Right lobe of liver (tissue), 6 donors: ENCODE results near the gene QPCT. TPM values are rescaled to one million over a fixed set of nuclear protein-coding genes. Genes with fewer than 3 reads are reported as not detected.

Experiments used
- ATAC-seq, 4 donors: fragments of 200-7000 bp; cut with Tn5 transposase; one replicate each; pipeline ENCODE4 v1.9.1; 2020; ENCODE audit warnings: mild to moderate bottlenecking in 4 of 4, moderate library complexity in 4 of 4
- DNase-seq, 3 donors: peaks; one replicate each; pipeline ENCODE4 v3.0.0-alpha.2; 2020
- H3K27ac ChIP-seq, 3 donors: fragments of 200-600 bp; one replicate each; pipeline ENCODE4 v1.8.0; 2022
- H3K27me3 ChIP-seq, 2 donors: fragments of 200-600 bp; one replicate each; pipeline ENCODE4 v1.8.0; 2022
- H3K36me3 ChIP-seq, 4 donors: fragments of 200-600 bp; sonication (generic) in 1 of 4; one replicate each; pipeline versions ENCODE4 v1.5.1 to v1.8.0; 2017 to 2022; ENCODE audit warnings: control low read depth in 1 of 4
- H3K4me1 ChIP-seq, 4 donors: fragments of 200-600 bp; sonication (generic) in 1 of 4; one replicate each; pipeline versions ENCODE4 v1.5.1 to v1.8.0; 2017 to 2022; ENCODE audit warnings: control low read depth in 1 of 4
- H3K4me3 ChIP-seq, 3 donors: fragments of 200-600 bp; one replicate each; pipeline ENCODE4 v1.8.0; 2022
- H3K9me3 ChIP-seq, 4 donors: fragments of 200-600 bp; sonication (generic) in 1 of 4; one replicate each; pipeline versions ENCODE4 v1.5.1 to v1.8.0; 2017 to 2022; ENCODE audit warnings: control low read depth in 1 of 4
- CTCF ChIP-seq, 4 donors: fragments of 200-600 bp in 3 of 4; fragments of 450-650 bp in 1 of 4; IDR thresholded peaks; one replicate each; pipeline versions ENCODE4 v1.5.1 to v1.8.0; 2016 to 2022; ENCODE audit warnings: antibody characterized with exemption in 4 of 4, mild to moderate bottlenecking in 2 of 4
- POLR2A ChIP-seq: fragments of 450-650 bp; IDR thresholded peaks from one replicate; pipeline ENCODE4 v1.6.1; 2017; ENCODE audit warnings: antibody characterized with exemption, mild to moderate bottlenecking
- WGBS: methylation state at CpG from one replicate; pipeline ENCODE4 v1.1.6; 2018; ENCODE audit warnings: low coverage, low lambda C conversion rate; ENCODE audit not compliant: insufficient coverage; ENCODE audit errors: missing lambda C conversion rate; 5-methylcytosine and 5-hydroxymethylcytosine counted together
- intact Hi-C, 2 donors: fragments of 100-400 bp; cut with DNase I; formaldehyde crosslinking; loops; one replicate each; pipeline versions ENCODE4 v1.11.2 to v1.14.1; 2022
- total RNA-seq, 6 experiments: library from RNA; depleted of rRNA in 2 of 6; stranded (reverse); fragments of >200 nt in 2 of 6; fragmentation: NEBNext Ultra II Directional in 3 of 6; extraction: Animal tissue kit (Norgen Biotek cat#: 25700) in 3 of 6; gene quantifications; one replicate each; pipeline versions ENCODE4 v1.1.0 to v1.2.4, GENCODE V29; 2016 to 2023
- donor health status: DM: no; HTN: yes; CAD: no.
- donor health status: DM: no; HTN: no; CAD: no.
- donor health status: DM: no; HTN: no; CAD: no.
- donor health status: DM: no; HTN: yes; CAD: no.
- donor health status: DM: no; HTN: yes; CAD: no.

Gene QPCT
- total RNA-seq, 6 experiments from 2014 or later, result 0.55 to 1.5 (median 1.1) TPM

GRCh38 chr2:37300578-37300977 is 43.9 kb upstream of the QPCT start:
- Histone ChIP-seq H3K4me1 (no peaks in the 10 kb centered on the region), H3K4me3 (no peak overlapping the region), H3K9me3 (no peaks in the 10 kb centered on the region), H3K27ac (no peak overlapping the region), H3K36me3 (no peaks in the 10 kb centered on the region), H3K27me3 (no peaks in the 10 kb centered on the region)
- WGBS, result 93% methylated on average over 4 of the region's 4 CpGs
- ATAC-seq (no peak), DNase-seq (no peak)
- TF ChIP-seq POLR2A, result no peak
- intact Hi-C loops, result no loop called here

GRCh38 chr2:37301408-37301807 is 43.0 kb upstream of the QPCT start:
- intact Hi-C loops, result no loop called here
- Histone ChIP-seq H3K4me3 (no peak overlapping the region), H3K4me1 (no peaks in the 10 kb centered on the region), H3K9me3 (no peaks in the 10 kb centered on the region), H3K36me3 (no peaks in the 10 kb centered on the region), H3K27ac (no peak overlapping the region), H3K27me3 (no peaks in the 10 kb centered on the region)
- ATAC-seq, result no peak
- 75% methylated on average over 2 of the region's 2 CpGs for WGBS
- no peak for DNase-seq
- TF ChIP-seq CTCF (IDR thresholded peaks at IDR 0.05) (no peak), POLR2A (no peak)

- Histone ChIP-seq H3K36me3 (no peaks in the 10 kb centered on the region), H3K4me3 (no peak overlapping the region), H3K4me1 (no peaks in the 10 kb centered on the region), H3K27ac (no peak overlapping the region), H3K9me3 (no peaks in the 10 kb centered on the region), H3K27me3 (no peaks in the 10 kb centered on the region)
- ATAC-seq, result no peak
- no peak for TF ChIP-seq POLR2A
- TF ChIP-seq CTCF (IDR thresholded peaks at IDR 0.05), result no peak
- intact Hi-C loops, result no loop called here
- no peak for DNase-seq
- WGBS, result 90% methylated on average over 5 of the region's 9 CpGs
Measured at GRCh38 chr2:37302701-37303252, 41.7 kb upstream of the QPCT start.

- H3K4me3 ChIP-seq, result no peak overlapping the region
- no peaks in the 10 kb centered on the region for H3K9me3 ChIP-seq
- H3K27me3 ChIP-seq, result no peaks in the 10 kb centered on the region
- ATAC-seq (no peak), DNase-seq (no peak)
- H3K36me3 ChIP-seq, result no peaks in the 10 kb centered on the region
- H3K27ac ChIP-seq, result no peak overlapping the region
- intact Hi-C loops, result no loop called here
- H3K4me1 ChIP-seq, result no peaks in the 10 kb centered on the region
- 76% methylated on average over 3 of the region's 3 CpGs for WGBS
- TF ChIP-seq CTCF (IDR thresholded peaks at IDR 0.05) (no peak), POLR2A (no peak)
Measured at GRCh38 chr2:37306024-37306423, 38.4 kb upstream of the QPCT start.

GRCh38 chr2:37307500-37307899 is 36.9 kb upstream of the QPCT start:
- H3K4me1 ChIP-seq, result no peaks in the 10 kb centered on the region
- 85% methylated on average over 2 of the region's 2 CpGs for WGBS
- ATAC-seq, result no peak

More at GRCh38 chr2:37307500-37307899, 36.9 kb upstream of the QPCT start:
- H3K27me3 ChIP-seq, result no peaks in the 10 kb centered on the region
- H3K36me3 ChIP-seq, result no peaks in the 10 kb centered on the region
- TF ChIP-seq POLR2A (no peak), CTCF (IDR thresholded peaks at IDR 0.05) (no peak)
- intact Hi-C loops, result no loop called here
- no peak overlapping the region for H3K4me3 ChIP-seq
- DNase-seq, result no peak
- H3K27ac ChIP-seq, result no peak overlapping the region
- H3K9me3 ChIP-seq, result no peaks in the 10 kb centered on the region
